T-helper 2 cell treated with Interferon-gamma antibody and Interleukin-4, amounts not matched to agents 100 ng/mL and 5 ng/mL, for 36 hours (primary cell): ENCODE results near the gene IKBKE. TPM values are rescaled to one million over a fixed set of nuclear protein-coding genes. Genes with fewer than 3 reads are reported as not detected.

Experiments used
- intact Hi-C: fragments of 100-400 bp; cut with micrococcal nuclease; formaldehyde crosslinking; loops from one replicate; pipeline ENCODE4 v1.15.1; 2023
- total RNA-seq: library from RNA; stranded (reverse); gene quantifications from 2 replicates; pipeline ENCODE4 v1.2.3, GENCODE V29; 2022

The IKBKE gene
- total RNA-seq = 92.0 and 98.6 TPM in 2 replicates

DNA sequence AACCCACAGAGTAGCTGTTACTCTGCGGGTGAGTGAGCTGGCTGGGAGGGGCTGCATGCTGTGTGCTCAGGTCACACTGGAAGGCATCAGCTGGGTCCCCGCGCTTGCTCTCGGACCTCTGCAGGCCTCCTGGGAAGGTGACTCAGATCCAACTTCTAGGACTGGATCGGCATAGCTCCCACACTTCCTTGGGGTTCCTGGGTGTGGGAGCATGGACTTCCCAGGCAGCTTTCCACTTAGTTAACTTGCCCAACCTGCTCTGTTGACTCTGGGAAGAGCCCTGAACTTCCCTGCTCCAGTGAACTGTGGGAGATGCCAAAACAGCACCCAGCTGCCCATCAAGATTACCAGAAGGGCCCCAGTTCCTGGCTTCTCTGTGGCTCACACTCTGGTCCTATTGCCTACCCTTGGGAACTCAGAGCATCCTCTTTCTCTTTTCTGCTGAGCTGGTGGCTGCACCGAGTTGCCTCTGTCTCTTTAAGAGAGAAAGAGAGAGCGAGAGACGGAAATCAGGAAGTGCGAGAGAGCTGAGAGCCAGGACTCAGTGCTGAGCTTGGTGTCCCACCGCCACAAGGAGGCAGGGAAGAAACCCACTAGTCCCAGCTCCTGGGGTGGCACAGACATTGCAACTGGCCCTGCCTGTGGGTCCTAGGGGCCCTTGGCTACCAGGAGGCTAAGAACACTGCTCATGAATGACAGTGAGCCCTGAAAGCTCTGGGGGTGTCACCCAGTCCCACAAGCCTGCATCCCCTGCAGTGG is at the start of gene IKBKE:
Gene IKBKE, plus strand, starts transcription at position 544 of the 759 bp plus-strand sequence. CDS start 2,752 bp downstream, outside the sequence.
- intact Hi-C loops = loop anchor here (1.0 to 5.0 kb wide), 3 partner anchors 9 to 107 kb away; no protein-coding TSS in a partner anchor

DNA sequence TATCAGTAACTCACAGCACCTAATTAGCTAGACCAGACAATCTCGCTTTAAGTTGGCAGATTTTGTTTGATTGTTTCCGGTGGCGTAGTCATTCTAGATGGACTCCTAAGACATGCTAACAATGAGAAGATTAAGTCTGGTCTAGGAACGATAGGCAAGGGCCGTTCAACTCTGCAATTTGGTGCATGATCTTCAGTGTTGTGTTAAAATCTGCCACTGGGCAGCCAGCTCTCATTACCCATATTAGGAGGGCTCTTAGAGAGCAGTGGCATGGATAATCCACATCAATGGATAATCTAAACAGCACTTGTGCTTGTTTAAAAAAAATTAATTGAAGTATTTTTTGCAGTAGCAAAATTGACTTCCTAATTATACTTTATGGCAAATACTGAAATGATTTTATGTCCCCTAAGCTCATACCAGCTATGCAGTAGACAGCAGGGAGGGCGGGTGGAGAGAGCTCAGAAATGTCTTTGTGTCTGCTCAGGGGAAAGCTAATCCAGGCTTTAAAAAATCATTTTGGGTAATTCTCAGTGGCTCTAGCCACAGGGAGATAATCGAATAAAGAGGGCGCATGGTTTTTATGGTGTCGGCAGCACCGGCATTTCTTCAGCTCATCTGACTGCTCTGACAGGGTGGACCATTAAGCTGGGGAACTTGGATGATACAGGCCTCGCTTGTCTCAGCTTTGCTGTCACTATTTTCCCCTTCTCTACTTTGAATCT is 48.5 kb upstream of the IKBKE start:
- intact Hi-C loops = no loop called here

DNA sequence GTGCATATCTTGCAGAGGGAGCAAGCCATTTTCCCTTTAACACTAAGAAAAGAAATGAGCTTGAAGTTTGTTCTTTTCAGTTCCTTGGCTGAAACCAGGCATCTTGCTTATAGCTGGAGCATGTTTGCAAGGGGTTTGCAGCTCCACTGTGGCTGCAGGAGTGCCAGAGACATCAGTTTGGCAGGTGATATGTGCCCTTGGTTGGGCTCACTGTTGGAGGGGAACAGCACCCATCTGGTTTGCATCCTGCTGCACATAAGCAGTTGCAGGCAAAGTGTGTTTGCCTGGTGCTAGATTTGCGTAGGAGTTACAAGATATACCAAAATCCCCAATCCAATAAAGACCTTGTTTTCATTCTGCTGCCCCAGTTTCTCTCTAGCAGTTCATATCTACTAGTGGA is 47.8 kb upstream of the IKBKE start:
- intact Hi-C loops = no loop called here

DNA sequence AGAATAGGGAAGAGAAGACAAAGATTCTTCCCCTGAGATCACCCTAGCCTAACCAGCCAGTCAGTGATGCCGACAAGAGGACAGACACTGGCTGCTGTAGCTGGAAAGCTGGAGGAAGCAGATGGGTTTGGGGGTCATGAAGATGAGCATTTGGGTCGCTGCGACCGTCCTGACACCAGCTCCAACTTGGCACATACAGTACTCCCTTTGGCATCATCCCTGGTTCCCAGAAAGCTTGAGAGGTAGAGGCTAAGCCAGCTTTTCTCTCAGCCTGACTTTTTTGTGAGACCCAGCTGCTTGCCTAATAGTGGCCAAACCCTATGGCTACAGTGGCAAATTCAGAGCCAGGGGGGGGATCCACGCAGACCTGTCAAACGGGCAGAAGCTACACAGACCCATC is 43.0 kb upstream of the IKBKE start:
- intact Hi-C loops = no loop called here

DNA sequence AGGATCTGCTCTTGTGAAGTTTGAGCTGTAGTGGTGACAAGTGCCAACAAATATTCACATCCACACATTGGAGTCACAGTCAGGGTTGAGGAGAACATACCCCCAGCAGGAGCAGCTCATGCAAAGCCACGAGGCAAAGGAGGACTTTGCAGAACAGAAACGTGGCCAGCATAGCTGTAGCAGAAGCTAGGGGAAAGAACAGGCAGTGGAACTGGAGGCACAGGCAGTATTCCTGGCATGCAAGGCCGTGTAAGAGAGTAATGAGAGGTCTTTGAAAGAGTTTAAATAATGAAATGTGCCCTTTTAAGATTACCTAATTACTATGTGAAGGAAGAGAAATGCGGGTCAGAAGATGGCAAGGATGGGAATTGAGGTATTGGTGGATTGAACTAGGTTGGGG is 40.9 kb upstream of the IKBKE start:
- intact Hi-C loops = no loop called here

DNA sequence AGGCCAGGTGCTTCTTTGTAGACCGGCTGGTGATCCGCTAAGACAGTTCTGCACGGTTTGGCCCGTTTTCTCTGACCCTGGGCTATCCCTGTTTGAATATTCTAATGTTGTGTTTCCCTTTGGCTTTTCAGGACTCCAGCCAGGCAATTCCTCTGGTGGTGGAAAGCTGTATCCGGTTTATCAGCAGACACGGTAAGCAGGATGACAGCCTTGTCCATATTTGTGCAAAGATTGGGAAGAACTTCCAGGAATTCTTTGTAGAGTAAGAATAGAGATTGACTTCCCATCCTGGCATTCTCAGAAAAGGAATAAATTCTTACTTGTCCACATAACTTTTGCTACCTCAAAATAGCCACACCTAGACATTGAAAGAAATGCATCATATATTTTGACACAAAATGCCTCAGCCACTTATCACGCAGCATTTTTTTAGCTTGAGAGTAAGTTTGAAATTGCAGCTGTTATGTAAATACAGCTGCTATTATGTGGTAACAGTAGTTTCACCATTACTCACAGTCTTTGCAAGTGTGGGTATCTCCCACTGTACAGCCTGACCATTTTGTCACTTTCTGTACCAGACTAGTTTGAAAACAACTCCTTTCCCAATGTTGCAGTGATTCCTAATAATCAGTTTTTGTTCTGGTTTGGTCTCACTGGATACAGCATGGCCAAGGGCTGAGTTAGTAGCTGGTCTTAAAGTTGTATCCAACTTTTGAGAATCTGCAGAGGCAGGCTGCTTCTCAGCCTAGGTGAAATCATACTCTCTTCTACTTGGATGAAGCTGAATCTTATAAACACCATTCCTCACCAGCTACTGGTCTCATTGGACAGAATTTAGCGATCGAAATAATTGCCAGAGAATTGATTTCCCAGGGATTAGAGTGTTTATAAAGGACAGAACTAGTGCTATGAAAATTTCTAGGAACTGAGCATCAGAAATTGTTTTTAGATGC is 40.0 kb upstream of the IKBKE start:
- intact Hi-C loops = no loop called here

DNA sequence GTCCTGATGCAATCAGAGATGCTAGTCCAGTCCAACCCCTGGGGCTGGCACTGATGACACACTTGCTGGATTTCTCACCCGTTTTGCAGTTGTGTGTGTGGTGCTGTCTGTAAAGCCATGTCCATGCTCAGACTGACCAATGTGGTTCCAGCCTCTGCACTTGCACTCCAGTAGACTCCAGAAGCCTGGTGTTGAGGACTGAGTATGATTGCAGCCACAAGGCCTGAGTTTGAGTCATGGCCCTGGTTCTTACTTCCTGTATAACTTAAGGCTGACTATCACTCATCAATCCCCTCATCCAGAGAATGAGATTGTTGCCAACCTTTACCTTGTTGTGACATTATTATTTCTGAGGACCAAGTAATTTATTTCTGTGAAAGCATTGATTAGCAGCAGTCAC is 34.8 kb upstream of the IKBKE start:
- intact Hi-C loops = no loop called here

DNA sequence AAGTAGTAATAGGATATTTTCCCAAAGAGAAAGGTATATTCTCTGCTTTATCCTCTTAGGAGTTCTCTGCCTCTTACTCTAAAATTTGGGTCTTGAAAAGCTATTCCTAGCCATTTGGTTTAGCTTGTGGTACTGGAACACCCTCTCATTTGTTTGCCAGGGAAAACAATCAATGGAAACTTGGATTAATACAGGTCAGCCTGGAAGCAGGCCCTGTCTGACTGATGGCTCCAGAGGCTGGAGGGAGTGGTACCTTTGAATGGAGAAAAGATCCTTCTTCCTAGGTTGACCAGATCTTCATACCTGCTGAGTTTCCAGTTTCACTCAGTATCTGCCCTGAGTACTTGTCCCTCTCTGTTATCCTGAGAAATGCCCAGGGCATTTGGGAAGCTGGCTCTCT is 31.7 kb upstream of the IKBKE start:
- intact Hi-C loops = no loop called here

DNA sequence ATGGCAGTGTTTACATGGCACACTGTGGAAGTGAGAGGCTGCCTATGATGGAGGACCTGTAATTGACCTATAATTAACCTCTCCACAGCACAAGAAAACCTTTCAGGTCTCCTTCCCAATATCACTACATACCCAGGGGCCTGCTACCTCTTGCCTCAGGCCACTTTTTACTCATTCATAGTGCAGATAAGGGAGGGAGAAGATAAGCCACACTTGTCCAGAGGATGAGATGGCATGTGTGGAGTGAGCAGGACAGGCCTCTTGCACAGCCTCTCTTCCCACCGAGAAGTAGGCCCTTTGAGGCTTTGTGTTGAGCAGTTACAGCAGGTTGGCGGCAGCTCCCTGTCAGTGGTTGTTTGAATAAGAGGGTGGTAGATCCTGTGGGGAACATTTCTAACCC is 31.1 kb upstream of the IKBKE start:
- intact Hi-C loops = no loop called here

DNA sequence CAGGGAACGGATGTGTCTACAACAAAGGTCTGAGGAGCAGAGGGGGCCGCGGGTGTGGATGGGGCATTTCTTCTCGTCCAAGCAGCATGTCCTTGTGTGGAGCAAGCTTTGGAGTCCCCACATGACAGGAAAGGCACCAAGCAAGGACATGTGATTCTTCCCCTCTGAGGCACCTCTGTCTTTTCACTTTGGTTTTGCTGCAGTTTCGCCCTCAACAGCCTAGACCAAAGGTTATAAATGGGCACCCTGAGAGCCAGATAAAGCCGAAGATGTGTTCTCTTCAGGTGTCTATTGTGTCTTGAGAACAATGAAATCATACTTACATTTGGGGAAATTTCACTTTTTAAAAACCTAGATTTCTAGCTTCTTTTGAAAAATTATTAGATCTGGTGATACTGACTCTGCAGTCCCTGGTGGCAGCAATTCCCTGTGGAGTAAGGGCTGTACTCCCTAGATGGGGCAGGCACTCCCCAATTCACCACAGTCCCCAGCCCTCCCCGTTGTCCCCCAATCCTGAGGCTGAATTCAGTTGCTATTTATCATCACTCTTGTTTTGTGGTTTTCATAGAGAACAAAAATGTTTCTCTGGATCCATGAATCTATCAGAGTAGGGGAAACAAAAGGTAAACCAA is 28.8 kb upstream of the IKBKE start:
- intact Hi-C loops = no loop called here

DNA sequence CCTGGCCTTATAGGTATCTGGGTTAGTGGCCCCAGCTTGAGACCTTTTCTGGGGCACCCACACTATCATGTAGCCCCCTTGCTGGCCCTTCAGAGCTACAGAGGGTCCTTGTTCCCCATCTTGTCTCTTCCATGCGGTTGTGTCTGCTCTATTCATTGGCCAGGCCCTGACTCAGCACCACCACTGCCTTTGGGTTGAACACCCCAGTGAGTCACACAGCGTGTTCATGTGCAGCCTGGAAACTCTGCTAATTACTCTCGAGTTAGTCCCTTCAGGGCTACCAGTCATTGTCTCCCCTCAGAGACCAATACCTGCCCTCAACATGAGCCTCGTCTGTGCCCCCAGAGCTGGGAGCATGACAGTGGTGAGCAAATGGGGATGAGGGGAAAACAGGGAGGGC is 28.2 kb upstream of the IKBKE start:
- intact Hi-C loops = no loop called here

DNA sequence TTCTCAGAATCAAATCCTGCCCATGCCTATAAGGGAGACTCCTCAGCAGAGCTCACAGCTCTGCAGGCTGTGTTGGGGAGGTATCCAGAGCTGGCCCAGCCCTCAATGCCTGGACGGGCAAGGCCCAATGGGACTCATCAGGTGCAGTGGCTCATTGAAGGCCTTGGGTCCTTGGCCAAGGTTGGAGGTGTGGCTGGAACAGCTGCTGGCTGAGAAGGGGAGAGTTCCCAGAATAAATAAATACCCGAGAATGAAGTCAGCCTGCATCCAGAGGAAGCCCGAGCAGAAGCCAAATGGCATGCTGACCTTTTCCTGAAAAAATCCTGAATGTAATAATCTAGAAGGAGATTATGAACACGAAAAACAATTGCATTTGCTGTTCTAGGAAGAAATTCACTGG is 25.2 kb upstream of the IKBKE start:
- intact Hi-C loops = no loop called here

DNA sequence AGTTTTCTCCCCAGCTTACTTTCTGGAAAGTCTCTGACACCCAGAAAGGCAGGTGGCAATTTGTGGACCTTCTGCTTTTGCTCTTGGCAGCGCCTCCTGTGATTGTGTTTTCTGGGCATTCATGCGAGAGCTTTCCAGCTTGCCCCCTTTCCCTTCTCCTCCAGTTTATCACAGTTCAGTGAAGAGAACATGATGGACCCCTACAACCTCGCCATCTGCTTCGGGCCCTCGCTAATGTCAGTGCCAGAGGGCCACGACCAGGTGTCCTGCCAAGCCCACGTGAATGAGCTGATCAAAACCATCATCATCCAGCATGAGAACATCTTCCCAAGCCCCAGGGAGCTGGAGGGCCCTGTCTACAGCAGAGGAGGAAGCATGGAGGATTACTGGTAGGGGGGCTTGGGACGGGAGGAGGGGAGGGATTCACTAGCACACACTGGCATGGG is 24.3 kb upstream of the IKBKE start:
- intact Hi-C loops = no loop called here

DNA sequence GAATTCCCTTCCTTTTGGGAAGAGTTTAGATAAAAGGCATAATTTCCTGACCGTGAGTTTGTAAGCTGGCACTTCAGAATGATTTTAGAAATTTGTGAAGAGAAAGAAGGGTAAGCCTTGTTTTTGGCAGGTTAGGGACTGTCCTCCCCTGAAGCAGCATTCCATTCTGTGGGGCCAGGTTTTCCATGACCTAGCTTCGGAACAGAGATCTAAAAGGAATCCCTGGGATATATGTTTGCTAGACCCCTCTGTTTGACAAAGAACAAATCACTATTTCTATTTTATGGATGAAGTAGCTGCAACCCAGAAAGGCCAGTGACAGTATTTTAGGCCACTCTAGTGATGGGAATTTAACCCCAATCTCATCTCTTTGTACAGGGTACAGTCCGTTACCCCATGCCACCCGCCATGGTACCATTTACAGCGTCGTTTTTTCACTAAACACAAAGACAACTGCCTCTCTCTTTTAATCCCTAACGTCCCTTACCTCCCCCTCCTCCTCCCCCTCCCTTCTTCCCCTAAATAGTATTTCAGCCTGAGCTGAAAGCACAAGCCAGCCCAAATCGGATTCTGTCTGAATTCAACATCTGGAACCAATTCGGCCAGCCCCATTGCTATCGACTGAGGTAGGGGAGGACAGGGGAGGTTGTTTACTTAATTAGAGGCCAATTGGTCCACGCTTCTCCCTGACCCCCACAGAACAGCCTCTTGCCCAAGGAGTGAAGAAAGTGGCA is 23.4 kb upstream of the IKBKE start:
- intact Hi-C loops = no loop called here

DNA sequence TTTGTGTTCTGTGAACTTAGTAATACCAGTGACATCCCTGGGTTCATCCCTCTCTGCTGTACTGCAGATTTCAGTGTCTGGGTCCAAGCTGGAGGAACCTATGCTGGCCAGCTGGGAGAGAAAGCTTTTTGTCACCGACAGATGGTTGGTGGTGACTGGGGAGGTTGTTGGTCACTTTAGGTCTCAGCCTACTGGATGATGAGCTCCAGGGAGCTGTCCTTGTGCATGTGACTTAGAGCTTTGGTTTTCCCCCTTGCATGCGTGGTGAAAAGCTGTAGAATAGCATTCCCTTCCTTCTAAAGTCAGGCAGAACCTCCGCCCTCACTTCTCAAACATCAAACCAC is 22.9 kb upstream of the IKBKE start:
- intact Hi-C loops = no loop called here

DNA sequence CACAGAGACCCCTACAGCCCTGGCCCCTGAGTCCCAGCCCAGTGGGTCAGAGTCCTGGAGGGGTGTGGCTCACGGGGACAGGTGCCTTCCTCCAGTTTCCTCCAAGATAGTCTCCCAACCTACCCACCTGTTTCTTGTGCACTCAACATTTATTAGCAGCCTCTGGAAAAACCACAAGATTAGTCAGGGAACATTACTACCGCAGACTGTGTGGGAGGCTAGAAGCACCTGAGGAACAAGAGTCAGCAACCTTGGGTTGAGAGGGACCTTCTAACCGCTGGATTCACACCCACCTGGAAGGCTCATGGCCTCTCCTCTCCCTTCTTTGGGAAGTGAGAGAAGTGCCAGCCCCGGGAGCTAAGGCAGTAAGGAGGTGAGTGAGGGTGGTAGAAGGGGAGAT is 22.5 kb upstream of the IKBKE start:
- intact Hi-C loops = no loop called here

DNA sequence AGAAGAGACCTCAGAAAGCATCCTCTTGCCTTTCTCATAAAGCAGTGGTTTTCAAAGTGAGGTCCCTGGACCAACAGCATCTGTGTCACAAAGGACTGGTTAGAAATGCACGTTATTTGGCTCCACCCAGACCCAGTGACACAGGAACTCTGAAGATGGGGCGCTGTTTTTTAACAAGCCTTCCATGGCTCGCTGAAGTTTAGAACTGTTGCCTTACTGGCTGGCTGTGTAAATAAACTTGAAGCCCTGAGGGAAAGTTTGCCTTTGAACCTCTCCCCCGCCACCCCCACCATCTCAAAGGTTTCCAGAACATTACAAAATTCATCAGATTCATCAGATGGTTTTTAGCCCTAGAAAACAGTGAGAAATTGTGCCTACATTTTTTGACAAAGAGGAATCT is 21.8 kb upstream of the IKBKE start:
- intact Hi-C loops = no loop called here

DNA sequence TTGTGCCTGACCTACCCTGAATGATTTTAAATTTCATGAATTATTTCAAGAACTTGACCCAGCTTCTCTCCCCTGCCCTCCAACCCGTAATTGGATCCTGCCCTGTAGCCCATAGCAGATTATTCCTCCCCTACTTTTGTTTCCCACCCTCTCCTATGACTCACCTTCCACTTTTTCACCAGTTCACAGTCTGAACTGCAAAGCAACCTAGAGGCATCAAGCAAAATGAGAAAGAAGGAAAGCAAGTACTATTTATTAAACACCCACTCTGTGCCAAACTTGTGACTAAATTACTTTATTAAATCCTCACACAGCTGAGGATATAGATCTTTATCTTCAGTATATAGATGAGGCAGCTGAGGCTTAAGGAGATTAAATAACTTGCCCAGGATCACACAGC is 20.7 kb upstream of the IKBKE start:
- intact Hi-C loops = no loop called here

DNA sequence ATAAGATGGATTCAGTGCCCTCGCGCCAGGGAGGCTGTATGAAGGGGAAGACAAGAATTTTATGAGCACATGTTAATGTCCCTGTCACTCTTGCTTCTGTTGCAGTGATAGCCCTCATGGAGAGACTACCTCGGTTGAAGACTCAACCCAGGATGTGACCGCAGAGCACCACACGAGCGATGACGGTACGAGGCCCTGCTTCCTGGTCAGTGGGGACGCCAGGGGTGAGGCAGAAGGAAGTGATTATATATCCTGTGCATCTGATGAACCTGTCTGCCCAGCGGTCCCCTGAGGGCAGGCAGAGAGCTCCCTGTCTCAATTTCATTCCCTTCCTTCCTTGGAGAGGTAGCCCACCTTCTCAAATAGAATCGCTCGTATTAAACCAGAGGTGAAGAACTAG is 20.0 kb upstream of the IKBKE start:
- intact Hi-C loops = no loop called here

DNA sequence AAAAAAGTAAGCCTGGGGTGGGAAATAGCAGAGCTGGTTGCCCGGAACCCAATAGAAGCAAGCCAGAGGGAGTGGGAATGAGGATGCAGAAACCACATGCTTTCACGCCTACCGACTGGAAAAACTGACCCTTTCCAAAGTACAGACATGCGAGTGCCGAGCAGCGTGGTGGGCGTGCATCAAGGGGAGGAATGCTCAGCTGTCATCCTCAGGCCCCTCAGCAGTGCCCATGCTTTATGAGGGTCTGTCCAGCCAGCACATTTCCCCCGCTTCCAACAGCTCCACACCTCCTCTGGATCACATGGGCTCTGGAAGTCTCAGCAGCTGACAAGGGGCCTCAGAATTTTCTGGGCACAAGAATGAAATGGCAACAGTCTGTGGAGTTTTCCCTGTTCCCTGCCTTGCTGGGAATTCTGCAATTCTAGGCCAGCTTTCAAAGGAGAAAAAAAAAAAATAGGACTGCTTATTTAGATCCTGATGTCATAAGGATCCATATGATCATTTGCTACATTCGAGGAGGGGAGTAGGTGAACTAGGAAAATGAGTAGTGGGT is 19.1 kb upstream of the IKBKE start:
- intact Hi-C loops = no loop called here
